GM23338 (cell line): ENCODE measurements around the gene UGT1A10.

Experiments used
- CREB1 ChIP-seq: fragments of 250-450 bp; sonication (Bioruptor Pico); IDR thresholded peaks from 2 replicates; pipeline ENCODE4 v1.5.0; 2020; ENCODE audit warnings: low read depth, mild to moderate bottlenecking, moderate library complexity
- CTCF ChIP-seq, 2 experiments: fragments of 200-600 bp in 1 of 2; sonication (generic) in 1 of 2; conservative IDR thresholded peaks; 2 replicates each; pipeline versions ENCODE4 v1.5.1 to v1.6.1; 2016 to 2017; ENCODE audit warnings: antibody characterized with exemption in 2 of 2, low read depth in 2 of 2, mild to moderate bottlenecking in 2 of 2, moderate library complexity in 1 of 2
- EZH2 ChIP-seq: fragments of 200-600 bp; sonication (generic); IDR thresholded peaks from one replicate; pipeline ENCODE4 v1.8.0; 2017; ENCODE audit warnings: antibody characterized with exemption, mild to moderate bottlenecking, low read depth; ENCODE audit not compliant: unreplicated experiment
- EZH2phosphoT487 ChIP-seq: fragments of 200-600 bp; sonication (generic); IDR thresholded peaks from one replicate; pipeline ENCODE4 v1.8.1; 2018; ENCODE audit warnings: antibody characterized with exemption; ENCODE audit not compliant: unreplicated experiment
- JUNB ChIP-seq: IDR thresholded peaks from one replicate; pipeline ENCODE4 v1.6.1; 2016; ENCODE audit warnings: antibody characterized with exemption; ENCODE audit not compliant: unreplicated experiment
- NANOG ChIP-seq: IDR thresholded peaks from 2 replicates; pipeline ENCODE4 v1.6.1; 2016; ENCODE audit warnings: antibody characterized with exemption, borderline replicate concordance
- POLR2AphosphoS5 ChIP-seq: IDR thresholded peaks from 2 replicates; pipeline ENCODE4 v1.6.1; 2016; ENCODE audit warnings: antibody characterized with exemption, low read depth
- REST ChIP-seq: IDR thresholded peaks from one replicate; pipeline ENCODE4 v1.6.1; 2018; ENCODE audit warnings: antibody characterized with exemption; ENCODE audit not compliant: unreplicated experiment
- STAT1 ChIP-seq: IDR thresholded peaks from one replicate; pipeline ENCODE4 v1.6.1; 2016; ENCODE audit warnings: antibody characterized with exemption; ENCODE audit not compliant: unreplicated experiment
- ZNF114 ChIP-seq: fragments of 250-450 bp; sonication (Bioruptor Pico); IDR thresholded peaks from 2 replicates; pipeline ENCODE4 v1.5.0; 2020; ENCODE audit warnings: mild to moderate bottlenecking, moderate library complexity
- ZNF331 ChIP-seq: fragments of 250-450 bp; sonication (Bioruptor Pico); IDR thresholded peaks from 2 replicates; pipeline ENCODE4 v1.5.0; 2020; ENCODE audit warnings: low read depth, mild to moderate bottlenecking, moderate library complexity

GRCh38 chr2:233674995-233675394 lies 38.7 kb downstream of the UGT1A10 start:
- TF ChIP-seq CTCF (conservative IDR thresholded peaks at IDR 0.05; ENCODE audit: low read depth in 2 of 2) (peak in 1 of 2 experiments; percentile 36; a peak in 1 of 4 replicates), CREB1 (CRISPR knock-in tag) (no peak), REST (no peak), NANOG (no peak), POLR2AphosphoS5 (no peak), EZH2phosphoT487 (no peak), JUNB (no peak), ZNF331 (CRISPR knock-in tag) (no peak), EZH2 (no peak), ZNF114 (CRISPR knock-in tag) (no peak), STAT1 (no peak)
